GM23248 (cell line): ENCODE data around the gene OLFM4. TPM values are rescaled to one million over a fixed set of nuclear protein-coding genes. Genes with fewer than 3 reads are reported as not detected.
"Not testable (repeated sequence)": the region's sequence is repeated elsewhere in the genome, so short reads cannot be mapped to it uniquely, and the experiment has no call there.

Experiments used
- DNase-seq: peaks from one replicate; pipeline ENCODE4 v3.0.0-alpha.2; 2015
- H2AFZ ChIP-seq: fragments of 200-600 bp; sonication (generic); 2 replicates; pipeline ENCODE4 v1.6.1; 2016; ENCODE audit warnings: antibody characterized with exemption
- H3F3A ChIP-seq: fragments of 200-600 bp; sonication (generic); 2 replicates; pipeline ENCODE4 v1.6.1; 2016; ENCODE audit warnings: mild to moderate bottlenecking, antibody characterized with exemption, mixed run types; ENCODE audit not compliant: insufficient read depth
- H3K27ac ChIP-seq: fragments of 200-600 bp; sonication (generic); 2 replicates; pipeline ENCODE4 v1.5.1; 2016; ENCODE audit warnings: mild to moderate bottlenecking
- H3K27me3 ChIP-seq: fragments of 200-600 bp; sonication (generic); replicated peaks from 2 replicates; pipeline ENCODE4 v1.6.1; 2016; ENCODE audit warnings: mild to moderate bottlenecking; ENCODE audit not compliant: insufficient read depth
- H3K36me3 ChIP-seq: fragments of 200-600 bp; sonication (generic); 2 replicates; pipeline ENCODE4 v1.6.1; 2016; ENCODE audit warnings: low read depth, mild to moderate bottlenecking
- H3K4me1 ChIP-seq: fragments of 200-600 bp; sonication (generic); 2 replicates; pipeline ENCODE4 v1.6.1; 2016; ENCODE audit warnings: mild to moderate bottlenecking; ENCODE audit not compliant: insufficient read depth
- H3K4me2 ChIP-seq: fragments of 200-600 bp; sonication (generic); one replicate; pipeline ENCODE4 v1.6.1; 2016; ENCODE audit warnings: mild to moderate bottlenecking; ENCODE audit not compliant: unreplicated experiment
- H3K4me3 ChIP-seq: fragments of 200-600 bp; sonication (generic); 2 replicates; pipeline ENCODE4 v1.5.1; 2016; ENCODE audit warnings: mild to moderate bottlenecking
- H3K79me2 ChIP-seq: fragments of 200-600 bp; sonication (generic); 2 replicates; pipeline ENCODE4 v1.6.1; 2016; ENCODE audit warnings: mild to moderate bottlenecking; ENCODE audit not compliant: insufficient read depth
- H3K9ac ChIP-seq: fragments of 200-600 bp; sonication (generic); 2 replicates; pipeline ENCODE4 v1.6.1; 2016; ENCODE audit warnings: mild to moderate bottlenecking
- H3K9me2 ChIP-seq: fragments of 200-600 bp; sonication (generic); 2 replicates; pipeline ENCODE4 v1.6.1; 2016; ENCODE audit warnings: mixed run types, mild to moderate bottlenecking, moderate library complexity; ENCODE audit not compliant: insufficient read depth
- H3K9me3 ChIP-seq: fragments of 200-600 bp; sonication (generic); one replicate; pipeline ENCODE4 v1.6.1; 2017; ENCODE audit warnings: low read depth
- H4K20me1 ChIP-seq: fragments of 200-600 bp; sonication (generic); 2 replicates; pipeline ENCODE4 v1.6.0; 2016; ENCODE audit not compliant: insufficient read depth
- EZH2 ChIP-seq: fragments of 200-600 bp; sonication (generic); IDR thresholded peaks from 2 replicates; pipeline ENCODE4 v1.6.1; 2018; ENCODE audit warnings: antibody characterized with exemption, mild to moderate bottlenecking; ENCODE audit not compliant: insufficient read depth, poor library complexity, severe bottlenecking
- EZH2phosphoT487 ChIP-seq: fragments of 200-600 bp; sonication (generic); IDR thresholded peaks from 2 replicates; pipeline ENCODE4 v1.6.1; 2018; ENCODE audit warnings: antibody characterized with exemption, moderate library complexity, mild to moderate bottlenecking, low read depth; ENCODE audit not compliant: insufficient read depth
- WGBS, 2 experiments: methylation state at CpG; one replicate each; pipeline ENCODE4 v1.1.6; 2015 to 2017; ENCODE audit warnings: low lambda C conversion rate in 2 of 2, low coverage in 1 of 2; ENCODE audit errors: missing lambda C conversion rate in 2 of 2; 5-methylcytosine and 5-hydroxymethylcytosine counted together
- in situ Hi-C: fragments of 300-500 bp; cut with MboI; formaldehyde crosslinking; loops from 2 replicates; pipeline ENCODE4 v1.15.0; 2020
- polyA plus RNA-seq: library from polyadenylated mRNA; unstranded; fragments of >200 nt; fragmentation: Nextera tagmentation; extraction: Ambion mirVana; gene quantifications from 2 replicates; pipeline ENCODE4 v1.2.1, GENCODE V29; 2016
- total RNA-seq: library from RNA; depleted of rRNA; stranded (reverse); fragments of >200 nt; shearing (Covaris generic); gene quantifications from 2 replicates; pipeline ENCODE4 v1.2.3, GENCODE V29; 2014

Gene OLFM4
- total and polyA plus RNA-seq, 2 experiments from 2014 or later, result not detected

GRCh38 chr13:53010374-53011105 lies 18.1 kb upstream of the OLFM4 start:
- WGBS, 2 experiments, result 31 to 41% methylated on average over 7 of the region's 7 CpGs
- Histone ChIP-seq H3K36me3 (no peaks in the 10 kb centered on the region), H3K4me2 (no peak overlapping the region), H3K4me3 (no peak overlapping the region), H3K27me3 (no peaks in the 10 kb centered on the region), H3K79me2 (no peaks in the 10 kb centered on the region), H4K20me1 (no peaks in the 10 kb centered on the region), H3K4me1 (no peaks in the 10 kb centered on the region), H3F3A (no peaks in the 10 kb centered on the region), H3K9me2 (no peaks in the 10 kb centered on the region), H2AFZ (no peak overlapping the region), H3K9me3 (no peaks in the 10 kb centered on the region), H3K27ac (no peak overlapping the region), H3K9ac (no peak overlapping the region)
- TF ChIP-seq EZH2 (no peak), EZH2phosphoT487 (no peak)
- no peak for DNase-seq
- in situ Hi-C loops, result no loop called here

GRCh38 chr13:53012707-53013106 lies 15.9 kb upstream of the OLFM4 start:
- WGBS, 2 experiments, result 49 to 62% methylated on average over 3 of the region's 3 CpGs
- no peak for DNase-seq
- H3K4me2 ChIP-seq, result no peak overlapping the region
- no peaks in the 10 kb centered on the region for H3K79me2 ChIP-seq
- H2AFZ ChIP-seq, result no peak overlapping the region
- no peaks in the 10 kb centered on the region for H3K4me1 ChIP-seq
- H3F3A ChIP-seq, result no peaks in the 10 kb centered on the region
- H3K9me2 ChIP-seq, result no peaks in the 10 kb centered on the region
- H4K20me1 ChIP-seq, result no peaks in the 10 kb centered on the region
- H3K9me3 ChIP-seq, result no peaks in the 10 kb centered on the region
- TF ChIP-seq EZH2 (no peak), EZH2phosphoT487 (no peak)
- no peaks in the 10 kb centered on the region for H3K36me3 ChIP-seq
- in situ Hi-C loops, result no loop called here
- H3K9ac ChIP-seq, result no peak overlapping the region
- no peak overlapping the region for H3K27ac ChIP-seq
- H3K4me3 ChIP-seq, result no peak overlapping the region
- no peaks in the 10 kb centered on the region for H3K27me3 ChIP-seq

DNA sequence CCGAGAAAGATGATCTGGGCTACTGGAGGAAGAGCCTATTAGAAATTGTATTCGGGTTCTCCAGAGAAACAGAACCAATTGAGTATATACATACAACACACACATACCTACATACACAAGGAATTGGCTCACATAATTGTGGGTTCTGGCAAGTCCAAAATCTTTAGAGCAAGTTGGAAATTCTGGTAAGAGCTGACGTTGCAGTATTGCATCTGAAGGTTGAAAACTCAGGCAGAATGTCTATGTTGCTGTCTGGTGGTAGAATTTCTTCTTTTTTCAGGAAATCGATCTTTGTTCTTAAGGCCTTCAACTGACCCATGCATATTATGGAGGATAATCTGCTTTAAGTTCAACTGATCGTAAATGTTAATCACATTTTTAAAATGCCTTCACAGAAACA lies 15.5 kb upstream of the OLFM4 start:
- H3K9me2 ChIP-seq, result no peaks in the 10 kb centered on the region
- no peaks in the 10 kb centered on the region for H3K27me3 ChIP-seq
- no peaks in the 10 kb centered on the region for H3K36me3 ChIP-seq
- no peak overlapping the region for H3K9ac ChIP-seq
- no peak overlapping the region for H3K4me2 ChIP-seq
- 33 to 35% methylated on average over 5 of the region's 5 CpGs for WGBS, 2 experiments
- H4K20me1 ChIP-seq, result no peaks in the 10 kb centered on the region
- H3K4me3 ChIP-seq, result no peak overlapping the region
- no peak for DNase-seq
- no peaks in the 10 kb centered on the region for H3K9me3 ChIP-seq
- no peaks in the 10 kb centered on the region for H3K79me2 ChIP-seq
- no peak overlapping the region for H3K27ac ChIP-seq
- H3F3A ChIP-seq, result no peaks in the 10 kb centered on the region
- no peaks in the 10 kb centered on the region for H3K4me1 ChIP-seq
- no peak overlapping the region for H2AFZ ChIP-seq
- TF ChIP-seq EZH2 (no peak), EZH2phosphoT487 (no peak)
- in situ Hi-C loops, result no loop called here

GRCh38 chr13:53014018-53014417 lies 14.6 kb upstream of the OLFM4 start:
- H3K27ac ChIP-seq, H3K4me3 ChIP-seq, H3K9me3 ChIP-seq: not testable (repeated sequence)

More at GRCh38 chr13:53014018-53014417, 14.6 kb upstream of the OLFM4 start:
- H3K36me3 ChIP-seq, H3K4me1 ChIP-seq, DNase-seq, H3F3A ChIP-seq, in situ Hi-C loops, H3K4me2 ChIP-seq, H2AFZ ChIP-seq, H3K9ac ChIP-seq, H3K9me2 ChIP-seq, H3K79me2 ChIP-seq, H4K20me1 ChIP-seq, H3K27me3 ChIP-seq: not testable (repeated sequence)
- 32 to 34% methylated on average over 3 of the region's 3 CpGs for WGBS, 2 experiments
